NCI-H82 treated with DMSO at 0.1 percent for 48 hours (cell line): Measurements from ENCODE around the gene PRODH.
"Not testable (repeated sequence)": the region's sequence is repeated elsewhere in the genome, so short reads cannot be mapped to it uniquely, and the experiment has no call there.

Experiments
- DNase-seq: peaks from one replicate; lab custom pipeline; 2025; ENCODE audit not compliant: unreplicated experiment; lab: John Stamatoyannopoulos, UW

PRODH gene

GRCh38 chr22:18954990-18955571 lies 19.0 kb upstream of the PRODH start:
- no peak for DNase-seq

- peak; percentile 8 for DNase-seq
Measured at GRCh38 chr22:18954303-18954989, 18.4 kb upstream of the PRODH start.

GRCh38 chr22:18953128-18953527 lies 17.0 kb upstream of the PRODH start:
- DNase-seq: not testable (repeated sequence)

- no peak for DNase-seq
Measured at GRCh38 chr22:18952022-18952421, 15.9 kb upstream of the PRODH start.

- DNase-seq: no peak
Measured at GRCh38 chr22:18950141-18950540, 14.0 kb upstream of the PRODH start.

- DNase-seq: no peak
Measured at GRCh38 chr22:18947905-18948304, 11.8 kb upstream of the PRODH start.

GRCh38 chr22:18947105-18947504 lies 11.0 kb upstream of the PRODH start:
- not testable (repeated sequence) for DNase-seq

GRCh38 chr22:18938691-18939090 lies 2.6 kb upstream of the PRODH start:
- DNase-seq: not testable (repeated sequence)

GRCh38 chr22:18934688-18935087 lies 1.4 kb downstream of the PRODH start:
- not testable (repeated sequence) for DNase-seq

- no peak for DNase-seq
Measured at GRCh38 chr22:18933914-18934313, 2.2 kb downstream of the PRODH start.

GRCh38 chr22:18931905-18932652 lies 4.0 kb downstream of the PRODH start:
- DNase-seq: no peak

- DNase-seq: no peak
Measured at GRCh38 chr22:18929459-18929858, 6.6 kb downstream of the PRODH start.

GRCh38 chr22:18927573-18927972 lies 8.5 kb downstream of the PRODH start:
- no peak for DNase-seq

GRCh38 chr22:18927020-18927419 lies 9.1 kb downstream of the PRODH start:
- DNase-seq: no peak

- DNase-seq: no peak
Measured at GRCh38 chr22:18925368-18926064, 10.6 kb downstream of the PRODH start.

- not testable (repeated sequence) for DNase-seq
Measured at GRCh38 chr22:18920257-18920902, 15.7 kb downstream of the PRODH start.

GRCh38 chr22:18917818-18918217 lies 18.3 kb downstream of the PRODH start:
- DNase-seq: not testable (repeated sequence)

- DNase-seq: not testable (repeated sequence)
Measured at GRCh38 chr22:18915550-18915949, 20.5 kb downstream of the PRODH start.

GRCh38 chr22:18914558-18914957 lies 21.5 kb downstream of the PRODH start:
- not testable (repeated sequence) for DNase-seq

- DNase-seq: not testable (repeated sequence)
Measured at GRCh38 chr22:18912264-18912946, 23.7 kb downstream of the PRODH start.
